ENCODE data around the gene ACADSB. TPM values are rescaled to one million over a fixed set of nuclear protein-coding genes. Genes with fewer than 3 reads are reported as not detected.

Gene ACADSB
- total RNA-seq, 1 experiment from 2014 or later = 12.8 TPM

DNA sequence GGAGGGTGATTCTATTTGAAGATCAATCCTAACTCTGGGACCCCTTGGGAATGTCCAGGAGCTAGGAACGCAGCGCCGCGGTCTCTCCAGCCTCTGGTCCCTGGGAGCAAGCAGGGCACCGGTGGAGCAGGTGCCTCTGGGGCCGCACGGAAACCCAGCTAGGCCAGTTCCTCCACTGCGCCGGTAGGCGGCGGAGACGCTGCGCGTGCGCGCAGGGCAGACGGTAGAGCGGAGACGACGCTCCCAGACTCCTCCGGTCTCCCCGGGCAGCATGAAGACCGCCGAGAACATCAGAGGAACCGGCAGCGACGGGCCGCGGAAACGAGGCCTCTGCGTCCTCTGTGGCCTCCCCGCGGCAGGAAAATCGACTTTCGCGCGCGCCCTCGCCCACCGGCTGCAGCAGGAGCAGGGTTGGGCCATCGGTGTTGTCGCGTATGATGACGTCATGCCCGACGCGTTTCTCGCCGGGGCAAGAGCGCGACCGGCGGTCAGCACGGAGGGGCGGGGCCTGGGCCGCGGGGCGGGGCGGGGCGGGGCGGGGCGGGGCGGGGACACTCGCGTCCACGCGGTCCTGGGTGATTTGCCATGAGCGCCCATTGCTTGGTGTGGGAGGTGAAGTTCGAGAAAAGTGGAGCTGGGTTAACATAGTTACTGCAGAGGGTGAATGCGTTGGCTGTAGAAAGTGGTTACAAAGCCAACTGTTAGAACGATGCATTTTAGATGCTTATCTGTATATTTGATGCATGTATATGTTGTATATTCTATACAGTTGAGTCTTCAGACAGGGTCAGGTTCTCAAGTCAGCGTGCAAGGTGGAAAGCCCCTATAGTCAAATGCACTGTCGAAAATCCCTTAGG, 28.4 kb upstream of the ACADSB start, which contains the start of gene PSTK:
Gene PSTK (plus strand): TSS at position 193 of the 857 bp plus-strand sequence. CDS start 79 bp downstream, at position 272.
- peaks cover 4% of the 10 kb centered on the region for H3K4me1 ChIP-seq (replicated peaks; ENCODE audit: insufficient read depth)
- POLR2A ChIA-PET (ENCODE audit: unreplicated experiment) = no interaction called here
- intact Hi-C loops (cut with micrococcal nuclease; ENCODE audit: unreplicated experiment) = loop anchor here (1.0 kb wide), 1 partner anchor 28 kb away; the partner anchor contains the start of gene IKZF5

DNA sequence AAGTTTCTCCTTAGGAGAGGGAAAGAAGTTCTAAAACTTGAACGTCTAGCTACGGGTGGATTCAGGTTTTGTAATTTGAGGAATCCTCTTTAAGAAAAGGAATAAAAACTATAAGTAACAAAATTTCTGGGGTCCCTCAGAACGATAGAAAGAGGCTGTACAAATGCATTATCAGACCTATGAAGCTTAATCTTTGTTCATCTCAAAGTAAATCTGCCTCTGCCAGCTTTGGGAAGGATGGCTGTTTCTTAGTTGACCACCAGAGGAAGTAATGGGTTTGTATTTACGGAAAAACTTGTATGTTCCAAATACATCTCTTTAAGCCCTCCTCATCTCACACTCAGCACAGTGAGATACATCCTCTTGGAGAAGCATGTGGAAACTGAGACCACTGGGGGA, 27.7 kb upstream of the ACADSB start:
- Histone ChIP-seq H3K4me3 (peak overlapping the region; percentile 69; the same call in 1 of the 2 replicates), H3K27ac (no peak overlapping the region), H3F3A (ENCODE audit: insufficient read depth, low read depth) (no peaks in the 10 kb centered on the region), H3K4me2 (peak overlapping the region; percentile 96), H3K27me3 (ENCODE audit: insufficient read depth, low read depth) (no peaks in the 10 kb centered on the region), H3K9me3 (ENCODE audit: insufficient read depth, low read depth) (no peaks in the 10 kb centered on the region), H3K4me1 (replicated peaks; ENCODE audit: insufficient read depth) (peaks cover 4% of the 10 kb centered on the region), H3K9me2 (ENCODE audit: insufficient read depth) (no peaks in the 10 kb centered on the region), H3K36me3 (ENCODE audit: low read depth) (no peaks in the 10 kb centered on the region), H4K20me1 (ENCODE audit: insufficient read depth) (no peaks in the 10 kb centered on the region), H3K79me2 (ENCODE audit: low read depth) (no peaks in the 10 kb centered on the region), H2AFZ (peak overlapping the region; percentile 84)
- TSS peak; percentile 52 for BruUV-seq (replicated peaks)
- TF ChIP-seq, protein P1, sequence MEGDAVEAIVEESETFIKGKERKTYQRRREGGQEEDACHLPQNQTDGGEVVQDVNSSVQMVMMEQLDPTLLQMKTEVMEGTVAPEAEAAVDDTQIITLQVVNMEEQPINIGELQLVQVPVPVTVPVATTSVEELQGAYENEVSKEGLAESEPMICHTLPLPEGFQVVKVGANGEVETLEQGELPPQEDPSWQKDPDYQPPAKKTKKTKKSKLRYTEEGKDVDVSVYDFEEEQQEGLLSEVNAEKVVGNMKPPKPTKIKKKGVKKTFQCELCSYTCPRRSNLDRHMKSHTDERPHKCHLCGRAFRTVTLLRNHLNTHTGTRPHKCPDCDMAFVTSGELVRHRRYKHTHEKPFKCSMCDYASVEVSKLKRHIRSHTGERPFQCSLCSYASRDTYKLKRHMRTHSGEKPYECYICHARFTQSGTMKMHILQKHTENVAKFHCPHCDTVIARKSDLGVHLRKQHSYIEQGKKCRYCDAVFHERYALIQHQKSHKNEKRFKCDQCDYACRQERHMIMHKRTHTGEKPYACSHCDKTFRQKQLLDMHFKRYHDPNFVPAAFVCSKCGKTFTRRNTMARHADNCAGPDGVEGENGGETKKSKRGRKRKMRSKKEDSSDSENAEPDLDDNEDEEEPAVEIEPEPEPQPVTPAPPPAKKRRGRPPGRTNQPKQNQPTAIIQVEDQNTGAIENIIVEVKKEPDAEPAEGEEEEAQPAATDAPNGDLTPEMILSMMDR (conservative IDR thresholded peaks at IDR 0.05) = peak; percentile 42; the same call in 1 of the 2 replicates
- no peak for TF ChIP-seq EZH2 (IDR thresholded peaks at IDR 0.05; ENCODE audit: low read depth)
- ChIA-PET CTCF (interaction anchor here (0.6 kb wide), 1 partner anchor 125 kb away, joined by 3 read pairs; no protein-coding TSS in a partner anchor), POLR2A (ENCODE audit: unreplicated experiment) (no interaction called here)
- DNase-seq = no peak
- intact Hi-C loops (cut with micrococcal nuclease; ENCODE audit: unreplicated experiment) = loop anchor here (1.0 kb wide), 1 partner anchor 27 kb away; the partner anchor contains the start of gene IKZF5

More for the DNA sequence above, 28.4 kb upstream of the ACADSB start, which contains the start of gene PSTK:
- Histone ChIP-seq H3K4me2 (peak within 1 kb of the TSS; percentile 96), H3K27me3 (ENCODE audit: insufficient read depth, low read depth) (no peaks in the 10 kb centered on the region), H3K27ac (peak within 1 kb of the TSS; percentile 85), H3F3A (ENCODE audit: insufficient read depth, low read depth) (no peaks in the 10 kb centered on the region), H2AFZ (peak within 1 kb of the TSS; percentile 90), H3K36me3 (ENCODE audit: low read depth) (no peaks in the 10 kb centered on the region), H4K20me1 (ENCODE audit: insufficient read depth) (no peaks in the 10 kb centered on the region), H3K4me3 (peak within 1 kb of the TSS; percentile 69), H3K9me2 (ENCODE audit: insufficient read depth) (no peaks in the 10 kb centered on the region), H3K79me2 (ENCODE audit: low read depth) (no peaks in the 10 kb centered on the region), H3K9me3 (ENCODE audit: insufficient read depth, low read depth) (no peaks in the 10 kb centered on the region)
- BruUV-seq (replicated peaks) = TSS peak; percentile 89
- CTCF ChIA-PET = interaction anchor here (0.6 kb wide), 1 partner anchor 124 kb away, joined by 3 read pairs; no protein-coding TSS in a partner anchor
- no peak for TF ChIP-seq EZH2 (IDR thresholded peaks at IDR 0.05; ENCODE audit: low read depth)
- TF ChIP-seq, protein P1 (conservative IDR thresholded peaks at IDR 0.05) = peak; percentile 83
- peak; percentile 70 to 78 for DNase-seq

DNA sequence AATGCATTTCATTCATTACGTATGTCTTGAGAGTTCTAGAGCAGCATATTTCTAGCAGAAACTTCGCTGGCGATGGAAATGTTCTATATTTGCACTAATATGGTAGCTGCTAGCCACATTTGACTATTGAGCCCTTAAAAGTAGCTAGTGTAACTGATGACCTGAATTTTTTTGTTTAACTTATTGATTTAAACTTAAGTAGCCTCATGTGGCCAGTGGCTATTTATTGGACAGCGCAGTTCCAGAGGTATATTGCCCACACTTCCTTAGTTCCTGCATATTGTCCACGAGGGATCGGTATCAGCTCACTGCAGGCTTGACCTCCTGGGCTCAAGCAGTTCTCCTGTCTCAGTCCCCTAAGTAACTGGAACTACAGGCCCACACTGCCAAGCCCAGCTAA, 24.9 kb upstream of the ACADSB start:
- no peak overlapping the region for H3K27ac ChIP-seq
- intact Hi-C loops (cut with micrococcal nuclease; ENCODE audit: unreplicated experiment) = no loop called here
- POLR2A ChIA-PET (ENCODE audit: unreplicated experiment) = no interaction called here
- H3K4me3 ChIP-seq = no peak overlapping the region
- TF ChIP-seq, protein P1 (conservative IDR thresholded peaks at IDR 0.05) = no peak
- TF ChIP-seq EZH2 (IDR thresholded peaks at IDR 0.05; ENCODE audit: low read depth) = no peak
- H3K4me1 ChIP-seq (replicated peaks; ENCODE audit: insufficient read depth) = peaks cover 4% of the 10 kb centered on the region
- no peaks in the 10 kb centered on the region for H3K9me3 ChIP-seq (ENCODE audit: insufficient read depth, low read depth)
- CTCF ChIA-PET = no interaction called here
- no peaks in the 10 kb centered on the region for H3K9me2 ChIP-seq (ENCODE audit: insufficient read depth)
- H3K4me2 ChIP-seq = no peak overlapping the region
- H3K27me3 ChIP-seq (ENCODE audit: insufficient read depth, low read depth) = no peaks in the 10 kb centered on the region
- no peaks in the 10 kb centered on the region for H3K36me3 ChIP-seq (ENCODE audit: low read depth)
- BruUV-seq (replicated peaks) = no TSS peak
- H4K20me1 ChIP-seq (ENCODE audit: insufficient read depth) = no peaks in the 10 kb centered on the region
- no peaks in the 10 kb centered on the region for H3K79me2 ChIP-seq (ENCODE audit: low read depth)
- H3F3A ChIP-seq (ENCODE audit: insufficient read depth, low read depth) = no peaks in the 10 kb centered on the region
- no peak overlapping the region for H2AFZ ChIP-seq
- no peak for DNase-seq
